Muscle layer of duodenum (tissue), 2 donors: ENCODE measurements around the gene KCP.

Source experiments
- H3K27ac ChIP-seq: one replicate; pipeline ENCODE4 v1.7.0; 2013; ENCODE audit warnings: mild to moderate bottlenecking, low read length
- H3K27me3 ChIP-seq: one replicate; pipeline ENCODE4 v1.7.0; 2013; ENCODE audit warnings: low read depth, mild to moderate bottlenecking, control low read depth, low read length
- H3K36me3 ChIP-seq, 2 donors: one replicate each; pipeline ENCODE4 v1.7.0; 2013; ENCODE audit warnings: low read length in 2 of 2, control low read depth in 1 of 2, mild to moderate bottlenecking in 1 of 2; ENCODE audit not compliant: insufficient read depth in 2 of 2, control insufficient read depth in 1 of 2
- H3K4me1 ChIP-seq, 2 donors: one replicate each; pipeline ENCODE4 v1.7.0; 2013; ENCODE audit warnings: low read length in 2 of 2, mild to moderate bottlenecking in 2 of 2, control low read depth in 1 of 2, moderate library complexity in 1 of 2; ENCODE audit not compliant: insufficient read depth in 2 of 2, control insufficient read depth in 1 of 2
- H3K4me3 ChIP-seq, 2 donors: one replicate each; pipeline ENCODE4 v1.7.0; 2013; ENCODE audit warnings: low read length in 2 of 2, low read depth in 1 of 2, mild to moderate bottlenecking in 1 of 2
- H3K9me3 ChIP-seq, 2 donors: one replicate each; pipeline ENCODE4 v1.7.0; 2013; ENCODE audit warnings: low read length in 2 of 2, control low read depth in 1 of 2, mild to moderate bottlenecking in 1 of 2; ENCODE audit not compliant: control insufficient read depth in 1 of 2
- donor health status: healthy.

The KCP gene

DNA sequence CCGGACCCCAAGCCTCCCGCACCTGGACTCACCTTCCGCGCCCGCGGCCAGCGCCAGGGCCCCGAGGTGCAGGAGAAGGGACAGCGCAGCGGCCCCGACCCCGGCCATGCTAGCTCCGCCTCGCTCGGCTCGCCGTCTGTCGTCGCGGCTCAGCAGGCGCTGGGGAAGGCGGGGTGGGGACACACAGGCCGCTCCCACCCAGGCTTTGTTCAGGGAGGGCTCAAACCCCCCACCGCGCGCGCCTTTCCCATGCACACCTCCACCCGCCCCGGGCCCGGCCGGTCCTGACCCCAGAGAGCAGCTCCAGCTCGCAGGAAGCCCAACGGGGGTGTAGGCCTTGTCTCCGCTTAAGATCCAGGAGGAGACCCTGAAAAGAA lies at the start of gene KCP:
Gene KCP, minus strand, starts transcription at position 141 of the 377 bp plus-strand sequence. Its CDS starts 33 bp downstream, at position 108.
- Histone ChIP-seq H3K27me3 (peaks cover 20% of the 10 kb centered on the region), H3K4me1 (peaks cover 0 to 18% of the 10 kb centered on the region in 2 donors), H3K27ac (no peak within 1 kb of the TSS), H3K4me3 (peak within 1 kb of the TSS; percentile 52 to 54), H3K9me3 (no peaks in the 10 kb centered on the region), H3K36me3 (no peaks in the 10 kb centered on the region)

- no peak overlapping the region for H3K27ac ChIP-seq
- H3K9me3 ChIP-seq: no peaks in the 10 kb centered on the region
- H3K4me1 ChIP-seq: no peaks in the 10 kb centered on the region
- peaks cover 50 to 51% of the 10 kb centered on the region in 2 donors for H3K36me3 ChIP-seq
- H3K4me3 ChIP-seq: no peak overlapping the region
- no peaks in the 10 kb centered on the region for H3K27me3 ChIP-seq
These were observed 48.8 kb upstream of the KCP start for GRCh38 chr7:128959296-128959695.

- Histone ChIP-seq H3K4me3 (no peak overlapping the region), H3K4me1 (no peaks in the 10 kb centered on the region), H3K9me3 (no peaks in the 10 kb centered on the region), H3K27me3 (no peaks in the 10 kb centered on the region), H3K27ac (no peak overlapping the region), H3K36me3 (peaks cover 49 to 64% of the 10 kb centered on the region in 2 donors)
These were observed 45.5 kb upstream of the KCP start for GRCh38 chr7:128955981-128956380.

GRCh38 chr7:128954830-128955802 lies 44.6 kb upstream of the KCP start:
- no peaks in the 10 kb centered on the region for H3K27me3 ChIP-seq
- H3K4me1 ChIP-seq: no peaks in the 10 kb centered on the region
- no peak overlapping the region for H3K4me3 ChIP-seq
- H3K9me3 ChIP-seq: no peaks in the 10 kb centered on the region
- H3K36me3 ChIP-seq: peaks cover 49 to 65% of the 10 kb centered on the region in 2 donors
- no peak overlapping the region for H3K27ac ChIP-seq

GRCh38 chr7:128954150-128954549 lies 43.6 kb upstream of the KCP start:
- Histone ChIP-seq H3K27ac (no peak overlapping the region), H3K4me3 (no peak overlapping the region), H3K36me3 (peaks cover 45 to 60% of the 10 kb centered on the region in 2 donors), H3K9me3 (no peaks in the 10 kb centered on the region), H3K27me3 (no peaks in the 10 kb centered on the region), H3K4me1 (no peaks in the 10 kb centered on the region)

DNA sequence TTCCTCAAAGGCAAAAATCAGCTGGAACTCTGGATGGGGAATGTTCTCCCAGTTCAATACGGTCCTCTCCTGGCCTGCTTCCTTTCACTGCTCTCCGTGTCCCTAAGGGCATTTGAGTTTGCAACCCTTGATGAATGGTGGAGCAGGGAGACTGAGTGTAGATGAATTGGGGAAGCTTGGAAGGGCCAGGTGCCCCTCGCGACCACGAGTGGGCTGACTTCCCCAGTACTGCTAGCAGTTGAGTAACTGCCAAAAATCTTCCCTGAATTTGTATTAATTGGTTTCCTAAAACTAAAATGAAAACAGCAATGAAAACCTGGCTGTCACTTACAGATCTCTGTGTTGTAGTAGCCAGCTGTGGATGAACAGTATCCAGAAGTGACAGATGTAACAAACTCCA lies 40.8 kb upstream of the KCP start:
- H3K27me3 ChIP-seq: no peaks in the 10 kb centered on the region
- no peak overlapping the region for H3K4me3 ChIP-seq
- no peaks in the 10 kb centered on the region for H3K4me1 ChIP-seq
- no peak overlapping the region for H3K27ac ChIP-seq
- peaks cover 26 to 44% of the 10 kb centered on the region in 2 donors for H3K36me3 ChIP-seq
- no peaks in the 10 kb centered on the region for H3K9me3 ChIP-seq

GRCh38 chr7:128948976-128949760 lies 38.7 kb upstream of the KCP start:
- Histone ChIP-seq H3K4me3 (no peak overlapping the region), H3K27me3 (no peaks in the 10 kb centered on the region), H3K9me3 (no peaks in the 10 kb centered on the region), H3K27ac (no peak overlapping the region), H3K36me3 (peaks cover 15 to 30% of the 10 kb centered on the region in 2 donors), H3K4me1 (no peaks in the 10 kb centered on the region)

DNA sequence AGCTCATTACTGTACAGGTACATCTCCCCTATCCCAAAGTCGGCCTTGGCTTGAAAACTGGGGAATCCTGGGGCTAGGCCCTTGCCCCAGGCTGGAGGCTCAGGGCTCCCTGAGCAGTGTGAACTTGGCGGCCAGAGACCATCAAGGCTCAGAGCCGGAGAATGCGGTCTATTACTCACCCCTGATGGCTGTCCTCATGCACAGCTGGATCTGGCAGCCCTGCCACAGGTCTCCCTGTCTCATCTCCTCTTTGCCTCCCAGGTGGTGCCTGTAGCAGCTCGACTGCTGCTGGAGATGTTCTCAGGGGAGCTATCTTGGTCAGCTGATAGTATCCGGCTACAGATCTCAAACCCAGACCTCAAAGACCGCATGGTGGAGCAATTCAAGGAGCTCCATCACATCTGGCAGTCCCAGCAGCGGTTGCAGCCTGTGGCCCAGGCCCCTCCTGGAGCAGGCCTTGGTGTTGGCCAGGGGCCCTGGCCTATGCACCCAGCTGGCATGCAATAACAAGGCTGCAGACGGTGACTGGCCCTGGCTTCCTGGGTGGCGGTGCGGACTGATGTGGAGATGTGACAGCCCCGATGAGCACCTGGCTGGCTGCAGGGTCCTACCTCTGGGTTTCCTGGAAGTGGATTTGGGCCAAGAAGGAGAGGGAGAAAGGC lies 37.9 kb upstream of the KCP start:
- Histone ChIP-seq H3K36me3 (peaks cover 8 to 23% of the 10 kb centered on the region in 2 donors), H3K4me1 (no peaks in the 10 kb centered on the region), H3K27ac (no peak overlapping the region), H3K9me3 (no peaks in the 10 kb centered on the region), H3K4me3 (no peak overlapping the region), H3K27me3 (no peaks in the 10 kb centered on the region)

DNA sequence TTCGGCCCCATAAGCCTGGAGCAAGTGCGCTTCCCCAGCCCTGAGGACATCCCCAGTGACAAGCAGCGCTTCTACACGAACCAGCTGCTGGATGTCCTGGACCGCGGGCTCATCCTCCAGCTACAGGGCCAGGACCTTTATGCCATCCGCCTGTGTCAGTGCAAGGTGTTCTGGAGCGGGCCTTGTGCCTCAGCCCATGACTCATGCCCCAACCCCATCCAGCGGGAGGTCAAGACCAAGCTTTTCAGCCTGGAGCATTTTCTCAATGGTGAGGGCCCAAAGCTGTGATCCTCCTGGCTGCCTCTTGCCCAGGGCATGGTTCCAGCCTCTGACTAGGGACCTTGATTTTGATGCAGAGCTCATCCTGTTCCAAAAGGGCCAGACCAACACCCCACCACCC lies 37.3 kb upstream of the KCP start:
- no peaks in the 10 kb centered on the region for H3K4me1 ChIP-seq
- H3K4me3 ChIP-seq: no peak overlapping the region
- no peak overlapping the region for H3K27ac ChIP-seq
- H3K36me3 ChIP-seq: peaks cover 5 to 17% of the 10 kb centered on the region in 2 donors
- H3K9me3 ChIP-seq: no peaks in the 10 kb centered on the region
- no peaks in the 10 kb centered on the region for H3K27me3 ChIP-seq

DNA sequence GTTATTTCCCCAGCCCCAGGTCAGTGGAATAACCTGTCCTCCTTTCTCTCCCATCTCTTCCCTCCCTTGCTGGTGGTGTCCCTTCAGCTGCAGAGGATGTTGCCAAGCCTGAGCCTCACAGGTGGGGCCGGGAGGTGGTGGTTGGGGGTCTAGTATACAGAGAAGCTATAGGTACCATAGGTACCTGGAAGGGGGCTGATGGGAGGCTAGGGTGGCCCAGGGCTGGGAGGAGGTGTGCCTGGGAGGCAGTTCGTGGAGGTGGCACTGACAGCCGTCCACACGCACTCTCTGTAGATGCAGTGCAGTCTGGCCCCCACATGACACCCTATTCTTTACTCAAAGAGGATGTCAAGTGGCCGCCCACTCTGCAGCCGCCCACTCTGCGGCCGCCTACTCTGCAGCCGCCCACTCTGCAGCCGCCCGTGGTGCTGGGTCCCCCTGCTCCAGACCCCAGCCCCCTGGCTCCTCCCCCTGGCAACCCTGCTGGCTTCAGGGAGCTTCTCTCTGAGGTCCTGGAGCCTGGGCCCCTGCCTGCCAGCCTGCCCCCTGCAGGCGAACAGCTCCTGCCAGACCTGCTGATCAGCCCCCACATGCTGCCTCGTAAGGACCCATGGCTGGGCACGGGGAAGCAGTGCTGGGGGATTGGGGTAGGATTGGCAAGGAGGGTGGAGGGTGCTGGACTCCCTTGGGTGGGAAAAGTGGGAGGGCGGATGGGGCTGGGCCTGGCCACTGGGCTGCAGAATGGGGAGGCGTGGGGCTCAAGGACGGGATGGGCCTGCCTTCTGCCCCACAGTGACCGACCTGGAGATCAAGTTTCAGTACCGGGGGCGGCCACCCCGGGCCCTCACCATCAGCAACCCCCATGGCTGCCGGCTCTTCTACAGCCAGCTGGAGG lies 36.7 kb upstream of the KCP start:
- H3K27ac ChIP-seq: no peak overlapping the region
- no peaks in the 10 kb centered on the region for H3K27me3 ChIP-seq
- no peaks in the 10 kb centered on the region for H3K9me3 ChIP-seq
- peaks cover under 1 to 11% of the 10 kb centered on the region in 2 donors for H3K36me3 ChIP-seq
- H3K4me1 ChIP-seq: no peaks in the 10 kb centered on the region
- H3K4me3 ChIP-seq: no peak overlapping the region
